ENCODE measurements around the gene KLHL42. TPM values are rescaled to one million over a fixed set of nuclear protein-coding genes. Genes with fewer than 3 reads are reported as not detected.
"Not testable (repeated sequence)": the region's sequence is repeated elsewhere in the genome, so short reads cannot be mapped to it uniquely, and the experiment has no call there.

KLHL42 gene
- total RNA-seq, 2 donors from 2014 or later, result 32.7 to 36.6 TPM

- no peaks in the 10 kb centered on the region for H3K36me3 ChIP-seq (replicated peaks in 1 of 2; ENCODE audit: insufficient read depth in 1 of 2, low read depth in 2 of 2)
- DNase-seq (no peak), ATAC-seq (no peak)
- H3K27me3 ChIP-seq, result no peaks in the 10 kb centered on the region
- H3K4me1 ChIP-seq, result peaks cover 12% of the 10 kb centered on the region
- no peak overlapping the region for H3K4me3 ChIP-seq
- H3K9me3 ChIP-seq, result no peaks in the 10 kb centered on the region
- H3K27ac ChIP-seq, result no peak overlapping the region
- intact Hi-C loops (cut with DNase I), result no loop called here
- 93 to 95% methylated on average over 2 of the region's 2 CpGs for WGBS, 2 donors
- TF ChIP-seq POLR2A (IDR thresholded peaks at IDR 0.05), result no peak
Observed at GRCh38 chr12:27845187-27845586, 65.2 kb downstream of the KLHL42 start.

- ATAC-seq; H3K27ac ChIP-seq; H3K36me3 ChIP-seq (replicated peaks in 1 of 2; ENCODE audit: insufficient read depth in 1 of 2, low read depth in 2 of 2); H3K9me3 ChIP-seq; intact Hi-C loops (cut with DNase I); DNase-seq; H3K4me3 ChIP-seq; H3K27me3 ChIP-seq: not testable (repeated sequence)
- WGBS, 2 donors, result 91 to 93% methylated on average over 3 of the region's 3 CpGs
- H3K4me1 ChIP-seq, result peaks cover 12% of the 10 kb centered on the region
Observed at GRCh38 chr12:27845706-27846105, 65.7 kb downstream of the KLHL42 start.

GRCh38 chr12:27847293-27847692 lies 67.3 kb downstream of the KLHL42 start:
- H3K4me3 ChIP-seq; H3K9me3 ChIP-seq; H3K27ac ChIP-seq; DNase-seq; H3K27me3 ChIP-seq; ATAC-seq; H3K36me3 ChIP-seq (replicated peaks in 1 of 2; ENCODE audit: insufficient read depth in 1 of 2, low read depth in 2 of 2); intact Hi-C loops (cut with DNase I): not testable (repeated sequence)
- WGBS, 2 donors, result 89 to 91% methylated on average over 2 of the region's 2 CpGs
- peaks cover 12% of the 10 kb centered on the region for H3K4me1 ChIP-seq

- TF ChIP-seq CTCF (IDR thresholded peaks at IDR 0.05) (no peak), POLR2A (IDR thresholded peaks at IDR 0.05) (no peak)
- Histone ChIP-seq H3K36me3 (replicated peaks in 1 of 2; ENCODE audit: insufficient read depth in 1 of 2, low read depth in 2 of 2) (no peaks in the 10 kb centered on the region), H3K9me3 (no peaks in the 10 kb centered on the region), H3K4me1 (no peaks in the 10 kb centered on the region), H3K27me3 (no peaks in the 10 kb centered on the region), H3K4me3 (no peak overlapping the region), H3K27ac (no peak overlapping the region)
- intact Hi-C loops (cut with DNase I), result no loop called here
- DNase-seq (no peak), ATAC-seq (no peak)
Observed at GRCh38 chr12:27851311-27851710, 71.3 kb downstream of the KLHL42 start.

GRCh38 chr12:27852117-27852516 lies 72.1 kb downstream of the KLHL42 start:
- Histone ChIP-seq H3K4me3 (no peak overlapping the region), H3K36me3 (replicated peaks in 1 of 2; ENCODE audit: insufficient read depth in 1 of 2, low read depth in 2 of 2) (no peaks in the 10 kb centered on the region), H3K27ac (no peak overlapping the region), H3K4me1 (no peaks in the 10 kb centered on the region), H3K27me3 (no peaks in the 10 kb centered on the region), H3K9me3 (no peaks in the 10 kb centered on the region)
- intact Hi-C loops (cut with DNase I), result no loop called here
- ATAC-seq, result no peak
- no peak for TF ChIP-seq CTCF (IDR thresholded peaks at IDR 0.05)
- no peak for TF ChIP-seq POLR2A (IDR thresholded peaks at IDR 0.05)
- no peak for DNase-seq

Small RNA genes within 50 kb of the gene (small RNA-seq; reads per million reads assigned to genes)
- gene RF00019 (not detected), gene RF02271 (not detected)

Other genes with a start within 250 kb of the KLHL42 start
- gene REP15, start 83.8 kb upstream of the KLHL42 start, total RNA-seq, result 1 to 10 TPM; 1.0 to 2.0 TPM
- gene MRPS35, start 69.4 kb upstream of the KLHL42 start, total RNA-seq, result 10 to 100 TPM; 14.3 to 16.5 TPM
- gene MANSC4, start within 50 bp of the KLHL42 start, total RNA-seq, result not detected
- gene PTHLH, start 192.5 kb downstream of the KLHL42 start, total RNA-seq, result under 1 TPM in 1 of 2 donors, not detected in 1; 0.78 TPM

Measured in body of pancreas (tissue), 4 donors.